ENCODE data around the gene GAB2.

- TF ChIP-seq, protein P1, sequence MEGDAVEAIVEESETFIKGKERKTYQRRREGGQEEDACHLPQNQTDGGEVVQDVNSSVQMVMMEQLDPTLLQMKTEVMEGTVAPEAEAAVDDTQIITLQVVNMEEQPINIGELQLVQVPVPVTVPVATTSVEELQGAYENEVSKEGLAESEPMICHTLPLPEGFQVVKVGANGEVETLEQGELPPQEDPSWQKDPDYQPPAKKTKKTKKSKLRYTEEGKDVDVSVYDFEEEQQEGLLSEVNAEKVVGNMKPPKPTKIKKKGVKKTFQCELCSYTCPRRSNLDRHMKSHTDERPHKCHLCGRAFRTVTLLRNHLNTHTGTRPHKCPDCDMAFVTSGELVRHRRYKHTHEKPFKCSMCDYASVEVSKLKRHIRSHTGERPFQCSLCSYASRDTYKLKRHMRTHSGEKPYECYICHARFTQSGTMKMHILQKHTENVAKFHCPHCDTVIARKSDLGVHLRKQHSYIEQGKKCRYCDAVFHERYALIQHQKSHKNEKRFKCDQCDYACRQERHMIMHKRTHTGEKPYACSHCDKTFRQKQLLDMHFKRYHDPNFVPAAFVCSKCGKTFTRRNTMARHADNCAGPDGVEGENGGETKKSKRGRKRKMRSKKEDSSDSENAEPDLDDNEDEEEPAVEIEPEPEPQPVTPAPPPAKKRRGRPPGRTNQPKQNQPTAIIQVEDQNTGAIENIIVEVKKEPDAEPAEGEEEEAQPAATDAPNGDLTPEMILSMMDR (IDR thresholded peaks at IDR 0.05) = no peak
- no peak for TF ChIP-seq EZH2 (IDR thresholded peaks at IDR 0.05; ENCODE audit: borderline replicate concordance, insufficient read depth, low read depth, low read length, poor library complexity, severe bottlenecking)
These were observed 133.4 kb downstream of the GAB2 start for GRCh38 chr11:78284260-78284659.
